Hematopoietic multipotent progenitor cell treated with erythropoietin and hydrocortisone succinate and interleukin-3 and kit ligand, for 17 days (in vitro differentiated cells): Measurements from ENCODE around the gene SLC22A12.

Experiments
- DNase-seq: peaks from one replicate; pipeline ENCODE4 v3.0.0-alpha.2; 2015; ENCODE audit warnings: low spot score

The SLC22A12 gene

GRCh38 chr11:64604458-64605243 is 13.6 kb downstream of the SLC22A12 start:
- no peak for DNase-seq

GRCh38 chr11:64605244-64605560 is 14.2 kb downstream of the SLC22A12 start:
- DNase-seq, result no peak

- no peak for DNase-seq
Observed at GRCh38 chr11:64605656-64606585, 14.9 kb downstream of the SLC22A12 start.

GRCh38 chr11:64606796-64607380 is 15.9 kb downstream of the SLC22A12 start:
- no peak for DNase-seq

GRCh38 chr11:64607381-64607985 is 16.5 kb downstream of the SLC22A12 start:
- no peak for DNase-seq

GRCh38 chr11:64608046-64608445 is 17.0 kb downstream of the SLC22A12 start:
- no peak for DNase-seq

- DNase-seq, result no peak
Observed at GRCh38 chr11:64608636-64609035, 17.6 kb downstream of the SLC22A12 start.

- no peak for DNase-seq
Observed at GRCh38 chr11:64609436-64610047, 18.5 kb downstream of the SLC22A12 start.

GRCh38 chr11:64610596-64610995 is 19.6 kb downstream of the SLC22A12 start:
- DNase-seq, result no peak

GRCh38 chr11:64611176-64611575 is 20.2 kb downstream of the SLC22A12 start:
- no peak for DNase-seq

GRCh38 chr11:64611869-64612646 is 21.0 kb downstream of the SLC22A12 start:
- no peak for DNase-seq

- no peak for DNase-seq
Observed at GRCh38 chr11:64613648-64614047, 22.6 kb downstream of the SLC22A12 start.

GRCh38 chr11:64614917-64615316 is 23.9 kb downstream of the SLC22A12 start:
- no peak for DNase-seq

GRCh38 chr11:64616817-64617216 is 25.8 kb downstream of the SLC22A12 start:
- DNase-seq, result no peak

- DNase-seq, result no peak
Observed at GRCh38 chr11:64619196-64619595, 28.2 kb downstream of the SLC22A12 start.

GRCh38 chr11:64619811-64620380 is 28.9 kb downstream of the SLC22A12 start:
- DNase-seq, result no peak

- no peak for DNase-seq
Observed at GRCh38 chr11:64620381-64620971, 29.5 kb downstream of the SLC22A12 start.

GRCh38 chr11:64621283-64622019 is 30.4 kb downstream of the SLC22A12 start:
- no peak for DNase-seq

- no peak for DNase-seq
Observed at GRCh38 chr11:64622681-64623080, 31.7 kb downstream of the SLC22A12 start.
